ENCODE results near the gene KRTAP3-2. TPM values are rescaled to one million over a fixed set of nuclear protein-coding genes. Genes with fewer than 3 reads are reported as not detected.

KRTAP3-2 gene
- total and polyA plus RNA-seq, 2 donors (not counting 1 experiment from before 2014, with no cell fraction given): not detected

DNA sequence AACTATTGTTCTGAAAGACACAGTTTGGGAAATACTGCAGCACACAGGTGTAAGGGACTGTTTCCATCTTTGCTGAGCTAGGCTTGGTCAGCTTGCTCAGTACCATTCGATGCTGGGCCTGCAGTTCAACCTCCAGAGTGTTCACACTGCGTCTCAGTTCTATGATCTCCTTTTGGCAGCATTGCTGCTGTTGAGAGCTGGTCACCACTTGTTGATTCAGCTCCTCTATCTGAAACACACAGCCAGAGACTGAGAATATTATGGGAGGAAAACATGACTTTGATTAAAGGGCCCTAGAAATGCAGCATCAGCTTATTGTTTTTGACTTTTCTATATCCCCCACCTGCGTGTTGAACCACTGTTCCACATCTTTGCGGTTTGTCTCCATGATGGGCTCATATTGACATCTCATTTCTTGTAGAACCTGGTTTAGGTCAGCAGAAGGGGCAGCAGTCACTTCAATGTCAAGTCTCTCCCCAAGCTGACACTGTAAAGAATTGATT, 37.6 kb downstream of the KRTAP3-2 start:
- CTCF ChIA-PET: interaction anchor here (1.3 kb wide), 1 partner anchor 9 kb away, joined by 7 read pairs; no protein-coding TSS in a partner anchor
- H3K4me3 Mint-ChIP-seq: no peak overlapping the region

More for the DNA sequence above, 37.6 kb downstream of the KRTAP3-2 start:
- Histone ChIP-seq H3K4me1 (ENCODE audit: control insufficient read depth in 2 of 2, insufficient read depth in 2 of 2, low read length in 2 of 2) (no peaks in the 10 kb centered on the region), H3K4me2 (replicated peaks; ENCODE audit: low read depth, low read length, poor library complexity, severe bottlenecking) (no peak overlapping the region), H3K9ac (ENCODE audit: low read length) (no peak overlapping the region), H3K4me3 (ENCODE audit: control extremely low read depth in 1 of 5, extremely low read depth in 1 of 5, insufficient read depth in 1 of 5, low read depth in 2 of 5, low read length in 4 of 5) (no peak overlapping the region), H4K20me1 (ENCODE audit: control insufficient read depth, insufficient read depth, low read length, poor library complexity, severe bottlenecking) (no peaks in the 10 kb centered on the region), H2AFZ (ENCODE audit: insufficient read depth, low read depth, low read length, poor library complexity, severe bottlenecking) (no peak overlapping the region), H3K9me3 (ENCODE audit: control extremely low read depth in 1 of 3, control insufficient read depth in 2 of 3, insufficient read depth in 1 of 3, low read length in 2 of 3) (peaks cover 0 to 2% (median 0%) of the 10 kb centered on the region in 3 donors), H3K27ac (ENCODE audit: low read length in 2 of 2) (no peak overlapping the region), H3K27me3 (replicated peaks in 1 of 4; ENCODE audit: control extremely low read depth in 1 of 4, control insufficient read depth in 3 of 4, insufficient read depth in 4 of 4, low read length in 3 of 4) (no peaks in the 10 kb centered on the region), H3K36me3 (replicated peaks in 1 of 2; ENCODE audit: control extremely low read depth in 1 of 2, control insufficient read depth in 1 of 2, extremely low read depth in 1 of 2, insufficient read depth in 2 of 2, low read length in 1 of 2) (no peaks in the 10 kb centered on the region), H3K79me2 (ENCODE audit: control insufficient read depth, insufficient read depth, low read length) (no peaks in the 10 kb centered on the region)
- no peaks in the 10 kb centered on the region for H3K4me1 Mint-ChIP-seq
- ATAC-seq (ENCODE audit: low read depth): no peak
- WGBS (ENCODE audit: insufficient coverage): 82% methylated on average over 4 of the region's 4 CpGs
- POLR2A ChIA-PET: no interaction called here
- H3K9me3 Mint-ChIP-seq (ENCODE audit: insufficient read depth): peaks cover 5% of the 10 kb centered on the region
- no peak for TF ChIP-seq CTCF (IDR thresholded peaks at IDR 0.05)
- no peak for TF ChIP-seq EZH2 (IDR thresholded peaks at IDR 0.05; ENCODE audit: borderline replicate concordance, insufficient read depth, low read depth, low read length, poor library complexity, severe bottlenecking)
- no peak for DNase-seq
- intact Hi-C loops (cut with micrococcal nuclease): loop anchor here (10.0 kb wide), 1 partner anchor 233 kb away; no protein-coding TSS in a partner anchor
- H3K27ac Mint-ChIP-seq: no peak overlapping the region
- peaks cover 23% of the 10 kb centered on the region for H3K27me3 Mint-ChIP-seq

Measured in B cell (primary cell).